NB4 (cell line): ENCODE results near the gene C6orf89.
"Not testable (repeated sequence)": the region's sequence is repeated elsewhere in the genome, so short reads cannot be mapped to it uniquely, and the experiment has no call there.

Experiments
- DNase-seq: peaks from one replicate; pipeline ENCODE4 v3.0.0; 2010; ENCODE audit warnings: low read depth
- H3K4me3 ChIP-seq: one replicate; pipeline ENCODE4 v1.5.1; 2011; ENCODE audit warnings: mild to moderate bottlenecking, low read depth, low read length, moderate library complexity
- CTCF ChIP-seq: IDR thresholded peaks from one replicate; pipeline ENCODE4 v1.5.1; 2012; ENCODE audit warnings: low read depth, low read length
- MAX ChIP-seq: IDR thresholded peaks from 2 replicates; pipeline ENCODE4 v1.6.1; 2011; ENCODE audit warnings: low read depth, low read length
- MYC ChIP-seq: IDR thresholded peaks from 2 replicates; pipeline ENCODE4 v1.6.1; 2011; ENCODE audit warnings: low read depth, low read length
- POLR2A ChIP-seq: IDR thresholded peaks from 2 replicates; pipeline ENCODE4 v1.6.1; 2011; ENCODE audit warnings: mild to moderate bottlenecking; ENCODE audit not compliant: insufficient read length; ENCODE audit errors: extremely low read depth

C6orf89 gene

DNA sequence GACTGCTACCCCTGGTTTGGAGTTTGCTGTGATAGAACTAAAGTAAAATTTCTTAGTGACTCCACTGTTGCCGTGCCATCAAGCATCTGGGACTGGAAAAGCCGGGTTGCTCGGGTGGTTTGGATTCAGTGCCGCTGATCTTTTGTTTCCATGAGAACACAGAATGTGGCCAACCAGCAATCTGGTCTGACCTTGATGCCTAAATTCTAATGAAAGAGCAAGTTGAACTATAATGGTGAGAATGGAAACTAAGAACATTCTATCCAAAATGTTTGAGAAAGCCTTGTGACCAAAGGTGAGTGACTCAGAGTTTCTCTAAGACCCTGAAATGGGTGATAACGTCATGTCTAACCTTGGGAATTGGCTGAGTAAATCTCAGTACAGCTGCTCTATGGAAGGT, 58.9 kb downstream of the C6orf89 start:
- H3K4me3 ChIP-seq = no peak overlapping the region
- no peak for DNase-seq
- TF ChIP-seq POLR2A (no peak), CTCF (no peak), MAX (no peak), MYC (no peak)

DNA sequence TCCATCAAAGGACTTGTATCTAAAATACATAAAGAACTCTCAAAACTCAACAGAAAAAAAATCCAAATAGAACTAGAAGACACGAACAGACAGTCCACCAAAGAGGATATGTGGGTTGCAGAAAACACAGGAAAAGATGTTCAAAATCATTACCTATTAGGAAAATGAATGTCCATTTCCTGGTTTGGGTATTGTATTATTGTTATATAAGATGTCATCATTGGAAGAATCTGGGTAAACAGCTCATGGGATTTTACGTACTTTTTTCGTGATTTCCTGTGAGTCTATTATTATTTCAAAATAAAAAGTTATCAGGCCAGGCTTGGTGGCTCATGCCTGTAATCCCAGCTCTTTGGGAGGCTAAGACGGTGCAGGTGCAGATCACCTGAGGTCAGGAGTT, 59.5 kb downstream of the C6orf89 start:
- H3K4me3 ChIP-seq = no peak overlapping the region
- no peak for DNase-seq
- no peak for TF ChIP-seq MYC
- TF ChIP-seq MAX = no peak
- TF ChIP-seq CTCF = no peak
- TF ChIP-seq POLR2A = no peak

DNA sequence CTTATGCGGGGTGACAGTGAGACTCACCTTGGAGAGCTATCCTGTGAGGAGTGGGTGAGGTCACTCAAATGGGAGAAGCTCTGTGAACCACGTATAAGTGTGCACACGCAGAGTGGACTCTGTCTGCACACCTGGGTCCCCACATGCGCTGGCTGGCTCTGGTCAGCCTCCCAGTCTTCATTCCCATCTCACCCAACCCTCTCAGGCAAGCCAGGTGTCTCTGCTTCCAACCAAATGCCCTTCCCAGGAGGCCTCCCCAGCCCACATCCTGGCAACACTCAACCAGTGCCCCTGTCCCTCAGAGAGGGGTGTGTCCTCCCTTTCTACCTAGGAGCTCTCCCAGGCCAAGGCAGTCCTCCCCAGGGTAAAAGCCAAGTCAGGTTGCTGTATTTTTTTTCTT, 60.8 kb downstream of the C6orf89 start:
- TF ChIP-seq MYC (no peak), POLR2A (no peak), CTCF (no peak), MAX (no peak)
- no peak overlapping the region for H3K4me3 ChIP-seq
- no peak for DNase-seq

GRCh38 chr6:36947570-36948351, 62.0 kb downstream of the C6orf89 start:
- H3K4me3 ChIP-seq = no peak overlapping the region
- TF ChIP-seq POLR2A = no peak
- no peak for TF ChIP-seq CTCF
- TF ChIP-seq MYC = no peak
- no peak for TF ChIP-seq MAX
- no peak for DNase-seq

DNA sequence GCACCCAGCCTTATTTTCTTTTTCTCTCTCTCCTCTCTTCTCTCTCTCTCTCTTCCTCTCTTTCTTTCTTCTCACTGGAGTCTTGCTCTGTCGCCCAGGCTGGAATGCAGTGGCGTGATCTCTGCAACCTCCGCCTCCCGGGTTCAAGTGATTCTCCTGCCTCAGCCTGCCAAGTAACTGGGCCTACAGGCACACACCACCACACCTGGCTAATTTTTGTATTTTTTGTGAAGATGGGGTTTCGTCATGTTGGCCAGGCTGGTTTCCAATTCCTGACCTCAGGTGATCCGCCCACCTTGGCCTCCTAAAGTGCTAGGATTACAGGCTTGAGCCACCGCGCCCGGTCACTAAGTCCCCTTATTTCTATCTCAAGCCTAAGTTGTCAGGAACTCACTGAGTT, 63.3 kb downstream of the C6orf89 start:
- DNase-seq, H3K4me3 ChIP-seq: not testable (repeated sequence)

DNA sequence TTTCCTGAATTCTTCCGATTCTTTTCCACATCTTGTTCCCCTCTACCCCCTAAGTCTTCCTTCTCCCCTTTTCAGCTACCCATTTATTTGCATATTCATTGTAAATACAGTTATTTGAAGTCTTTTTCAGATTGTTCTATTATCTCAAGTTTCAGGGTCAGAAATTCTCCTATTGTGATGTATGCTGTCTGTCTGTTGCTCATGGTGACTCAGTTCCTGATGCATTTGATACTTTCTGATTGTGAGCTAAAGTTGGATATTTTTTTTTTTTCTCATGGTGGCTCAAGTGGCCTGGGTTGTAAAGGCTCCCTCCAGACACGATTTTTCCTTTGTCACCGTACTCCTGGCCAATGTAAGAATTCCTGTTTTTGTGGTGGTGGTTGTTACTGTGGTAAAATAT, 63.9 kb downstream of the C6orf89 start:
- TF ChIP-seq MAX (no peak), MYC (no peak), CTCF (no peak), POLR2A (no peak)
- DNase-seq = no peak
- H3K4me3 ChIP-seq = no peak overlapping the region
